ENCODE results near the gene GRK5.

GRK5 gene

GRCh38 chr10:119393421-119393820 is 186.1 kb downstream of the GRK5 start:
- Histone ChIP-seq H3K27ac (ENCODE audit: low read depth, low read length) (no peak overlapping the region), H3K9ac (ENCODE audit: low read depth in 1 of 2, low read length in 2 of 2) (no peak overlapping the region), H3K9me3 (ENCODE audit: control insufficient read depth in 1 of 2, low read length in 2 of 2) (no peaks in the 10 kb centered on the region), H3K27me3 (ENCODE audit: control insufficient read depth in 1 of 2, insufficient read depth in 2 of 2, low read length in 2 of 2) (no peaks in the 10 kb centered on the region), H3K36me3 (ENCODE audit: control insufficient read depth in 1 of 2, insufficient read depth in 2 of 2, low read length in 2 of 2) (peaks cover 0 to 7% of the 10 kb centered on the region in 2 donors), H3K4me1 (ENCODE audit: control insufficient read depth in 1 of 2, insufficient read depth in 2 of 2, low read length in 2 of 2) (peaks cover 9 to 16% of the 10 kb centered on the region in 2 donors), H3K4me3 (ENCODE audit: low read depth in 1 of 2, low read length in 2 of 2) (no peak overlapping the region)

- Histone ChIP-seq H3K9me3 (ENCODE audit: control insufficient read depth in 1 of 2, low read length in 2 of 2) (no peaks in the 10 kb centered on the region), H3K9ac (ENCODE audit: low read depth in 1 of 2, low read length in 2 of 2) (no peak overlapping the region), H3K36me3 (ENCODE audit: control insufficient read depth in 1 of 2, insufficient read depth in 2 of 2, low read length in 2 of 2) (peaks cover 0 to 4% of the 10 kb centered on the region in 2 donors), H3K4me3 (ENCODE audit: low read depth in 1 of 2, low read length in 2 of 2) (no peak overlapping the region), H3K27me3 (ENCODE audit: control insufficient read depth in 1 of 2, insufficient read depth in 2 of 2, low read length in 2 of 2) (no peaks in the 10 kb centered on the region), H3K4me1 (ENCODE audit: control insufficient read depth in 1 of 2, insufficient read depth in 2 of 2, low read length in 2 of 2) (peaks cover 9 to 16% of the 10 kb centered on the region in 2 donors), H3K27ac (ENCODE audit: low read depth, low read length) (no peak overlapping the region)
Observed at GRCh38 chr10:119393845-119394244, 186.5 kb downstream of the GRK5 start.

GRCh38 chr10:119394657-119395279 is 187.4 kb downstream of the GRK5 start:
- Histone ChIP-seq H3K27ac (ENCODE audit: low read depth, low read length) (peak overlapping the region; percentile 25), H3K9ac (ENCODE audit: low read depth in 1 of 2, low read length in 2 of 2) (no peak overlapping the region), H3K27me3 (ENCODE audit: control insufficient read depth in 1 of 2, insufficient read depth in 2 of 2, low read length in 2 of 2) (no peaks in the 10 kb centered on the region), H3K4me3 (ENCODE audit: low read depth in 1 of 2, low read length in 2 of 2) (no peak overlapping the region), H3K9me3 (ENCODE audit: control insufficient read depth in 1 of 2, low read length in 2 of 2) (no peaks in the 10 kb centered on the region), H3K36me3 (ENCODE audit: control insufficient read depth in 1 of 2, insufficient read depth in 2 of 2, low read length in 2 of 2) (peaks cover 0 to 4% of the 10 kb centered on the region in 2 donors), H3K4me1 (ENCODE audit: control insufficient read depth in 1 of 2, insufficient read depth in 2 of 2, low read length in 2 of 2) (peaks cover 9 to 16% of the 10 kb centered on the region in 2 donors)

GRCh38 chr10:119395280-119396007 is 188.1 kb downstream of the GRK5 start:
- Histone ChIP-seq H3K9me3 (ENCODE audit: control insufficient read depth in 1 of 2, low read length in 2 of 2) (no peaks in the 10 kb centered on the region), H3K36me3 (ENCODE audit: control insufficient read depth in 1 of 2, insufficient read depth in 2 of 2, low read length in 2 of 2) (peaks cover 0 to 5% of the 10 kb centered on the region in 2 donors), H3K4me3 (ENCODE audit: low read depth in 1 of 2, low read length in 2 of 2) (no peak overlapping the region), H3K27me3 (ENCODE audit: control insufficient read depth in 1 of 2, insufficient read depth in 2 of 2, low read length in 2 of 2) (no peaks in the 10 kb centered on the region), H3K27ac (ENCODE audit: low read depth, low read length) (peak overlapping the region; percentile 55), H3K9ac (ENCODE audit: low read depth in 1 of 2, low read length in 2 of 2) (no peak overlapping the region), H3K4me1 (ENCODE audit: control insufficient read depth in 1 of 2, insufficient read depth in 2 of 2, low read length in 2 of 2) (peaks cover 9 to 16% of the 10 kb centered on the region in 2 donors)

- no peaks in the 10 kb centered on the region for H3K27me3 ChIP-seq (ENCODE audit: control insufficient read depth in 1 of 2, insufficient read depth in 2 of 2, low read length in 2 of 2)
- H3K4me3 ChIP-seq (ENCODE audit: low read depth in 1 of 2, low read length in 2 of 2) = no peak overlapping the region
- peak overlapping the region; percentile 55 for H3K27ac ChIP-seq (ENCODE audit: low read depth, low read length)
- H3K36me3 ChIP-seq (ENCODE audit: control insufficient read depth in 1 of 2, insufficient read depth in 2 of 2, low read length in 2 of 2) = peaks cover 0 to 5% of the 10 kb centered on the region in 2 donors
- H3K9me3 ChIP-seq (ENCODE audit: control insufficient read depth in 1 of 2, low read length in 2 of 2) = no peaks in the 10 kb centered on the region
- H3K4me1 ChIP-seq (ENCODE audit: control insufficient read depth in 1 of 2, insufficient read depth in 2 of 2, low read length in 2 of 2) = peaks cover 9 to 16% of the 10 kb centered on the region in 2 donors
- no peak overlapping the region for H3K9ac ChIP-seq (ENCODE audit: low read depth in 1 of 2, low read length in 2 of 2)
Observed at GRCh38 chr10:119396008-119396708, 188.8 kb downstream of the GRK5 start.

- peaks cover 13 to 20% of the 10 kb centered on the region in 2 donors for H3K4me1 ChIP-seq (ENCODE audit: control insufficient read depth in 1 of 2, insufficient read depth in 2 of 2, low read length in 2 of 2)
- no peaks in the 10 kb centered on the region for H3K9me3 ChIP-seq (ENCODE audit: control insufficient read depth in 1 of 2, low read length in 2 of 2)
- H3K27me3 ChIP-seq (ENCODE audit: control insufficient read depth in 1 of 2, insufficient read depth in 2 of 2, low read length in 2 of 2) = no peaks in the 10 kb centered on the region
- no peak overlapping the region for H3K27ac ChIP-seq (ENCODE audit: low read depth, low read length)
- no peak overlapping the region for H3K4me3 ChIP-seq (ENCODE audit: low read depth in 1 of 2, low read length in 2 of 2)
- H3K9ac ChIP-seq (ENCODE audit: low read depth in 1 of 2, low read length in 2 of 2) = no peak overlapping the region
- H3K36me3 ChIP-seq (ENCODE audit: control insufficient read depth in 1 of 2, insufficient read depth in 2 of 2, low read length in 2 of 2) = peaks cover 3 to 5% of the 10 kb centered on the region in 2 donors
Observed at GRCh38 chr10:119396709-119397071, 189.3 kb downstream of the GRK5 start.

GRCh38 chr10:119397416-119397815 is 190.0 kb downstream of the GRK5 start:
- H3K27ac ChIP-seq (ENCODE audit: low read depth, low read length) = no peak overlapping the region
- peaks cover 3 to 5% of the 10 kb centered on the region in 2 donors for H3K36me3 ChIP-seq (ENCODE audit: control insufficient read depth in 1 of 2, insufficient read depth in 2 of 2, low read length in 2 of 2)
- no peak overlapping the region for H3K4me3 ChIP-seq (ENCODE audit: low read depth in 1 of 2, low read length in 2 of 2)
- no peaks in the 10 kb centered on the region for H3K27me3 ChIP-seq (ENCODE audit: control insufficient read depth in 1 of 2, insufficient read depth in 2 of 2, low read length in 2 of 2)
- no peak overlapping the region for H3K9ac ChIP-seq (ENCODE audit: low read depth in 1 of 2, low read length in 2 of 2)
- H3K9me3 ChIP-seq (ENCODE audit: control insufficient read depth in 1 of 2, low read length in 2 of 2) = no peaks in the 10 kb centered on the region
- peaks cover 13 to 24% of the 10 kb centered on the region in 2 donors for H3K4me1 ChIP-seq (ENCODE audit: control insufficient read depth in 1 of 2, insufficient read depth in 2 of 2, low read length in 2 of 2)

- H3K27me3 ChIP-seq (ENCODE audit: control insufficient read depth in 1 of 2, insufficient read depth in 2 of 2, low read length in 2 of 2) = no peaks in the 10 kb centered on the region
- peaks cover 3 to 5% of the 10 kb centered on the region in 2 donors for H3K36me3 ChIP-seq (ENCODE audit: control insufficient read depth in 1 of 2, insufficient read depth in 2 of 2, low read length in 2 of 2)
- H3K27ac ChIP-seq (ENCODE audit: low read depth, low read length) = no peak overlapping the region
- H3K9ac ChIP-seq (ENCODE audit: low read depth in 1 of 2, low read length in 2 of 2) = no peak overlapping the region
- H3K9me3 ChIP-seq (ENCODE audit: control insufficient read depth in 1 of 2, low read length in 2 of 2) = no peaks in the 10 kb centered on the region
- peaks cover 13 to 24% of the 10 kb centered on the region in 2 donors for H3K4me1 ChIP-seq (ENCODE audit: control insufficient read depth in 1 of 2, insufficient read depth in 2 of 2, low read length in 2 of 2)
- H3K4me3 ChIP-seq (ENCODE audit: low read depth in 1 of 2, low read length in 2 of 2) = no peak overlapping the region
Observed at GRCh38 chr10:119398996-119399395, 191.6 kb downstream of the GRK5 start.

GRCh38 chr10:119399466-119399865 is 192.1 kb downstream of the GRK5 start:
- Histone ChIP-seq H3K27ac (ENCODE audit: low read depth, low read length) (no peak overlapping the region), H3K4me1 (ENCODE audit: control insufficient read depth in 1 of 2, insufficient read depth in 2 of 2, low read length in 2 of 2) (peaks cover 13 to 24% of the 10 kb centered on the region in 2 donors), H3K4me3 (ENCODE audit: low read depth in 1 of 2, low read length in 2 of 2) (no peak overlapping the region), H3K9me3 (ENCODE audit: control insufficient read depth in 1 of 2, low read length in 2 of 2) (no peaks in the 10 kb centered on the region), H3K9ac (ENCODE audit: low read depth in 1 of 2, low read length in 2 of 2) (no peak overlapping the region), H3K36me3 (ENCODE audit: control insufficient read depth in 1 of 2, insufficient read depth in 2 of 2, low read length in 2 of 2) (peaks cover 3 to 5% of the 10 kb centered on the region in 2 donors), H3K27me3 (ENCODE audit: control insufficient read depth in 1 of 2, insufficient read depth in 2 of 2, low read length in 2 of 2) (no peaks in the 10 kb centered on the region)
